ENCODE measurements around the gene ANKH.

The ANKH gene

DNA sequence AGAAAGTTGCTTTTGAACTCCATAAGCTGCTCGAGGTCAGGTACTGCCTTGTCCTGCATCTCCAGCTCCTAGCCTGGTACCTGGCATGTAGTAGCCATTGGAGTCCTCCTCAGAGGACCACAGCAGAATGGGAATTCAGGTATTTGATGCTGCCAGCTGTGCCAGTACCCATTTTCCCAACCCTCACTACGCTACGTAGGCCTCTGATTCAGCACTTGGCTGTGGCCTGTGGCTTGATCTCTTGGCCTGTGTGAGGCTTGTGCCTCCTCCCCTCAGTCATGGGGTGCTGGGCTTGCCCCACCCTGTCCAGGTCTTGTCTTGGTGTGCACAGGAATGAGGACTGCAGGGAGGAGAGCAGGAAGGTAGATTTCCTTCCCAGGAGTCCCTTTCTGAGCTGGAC is 195.3 kb downstream of the ANKH start:
- TF ChIP-seq GATA3 (IDR thresholded peaks at IDR 0.05; ENCODE audit: low read depth, low read length) (no peak), GATA2 (IDR thresholded peaks at IDR 0.05; ENCODE audit: low read depth, low read length) (no peak)

DNA sequence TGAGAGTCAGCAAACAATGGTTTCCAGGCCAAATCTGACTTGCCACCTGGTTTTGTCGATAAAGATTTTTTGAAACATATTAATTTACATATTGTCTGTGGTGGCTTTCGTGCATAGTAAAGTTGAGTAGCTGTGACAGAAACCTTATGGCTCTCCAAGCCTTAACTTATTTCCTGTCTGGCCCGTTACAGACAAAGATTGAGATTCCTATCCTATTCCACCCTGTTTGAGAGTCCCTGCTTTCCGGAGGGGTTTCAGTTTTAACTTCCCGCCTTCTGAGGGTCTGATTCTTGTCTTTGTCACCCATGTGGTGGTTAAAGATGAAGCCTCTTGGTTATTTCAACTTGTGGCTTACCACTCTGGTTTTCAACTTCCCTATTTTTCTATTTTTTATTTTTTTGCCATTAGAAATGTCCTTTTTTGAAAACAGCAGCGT is 195.7 kb downstream of the ANKH start:
- no peak for TF ChIP-seq GATA2 (IDR thresholded peaks at IDR 0.05; ENCODE audit: low read depth, low read length)
- TF ChIP-seq GATA3 (IDR thresholded peaks at IDR 0.05; ENCODE audit: low read depth, low read length) = no peak

DNA sequence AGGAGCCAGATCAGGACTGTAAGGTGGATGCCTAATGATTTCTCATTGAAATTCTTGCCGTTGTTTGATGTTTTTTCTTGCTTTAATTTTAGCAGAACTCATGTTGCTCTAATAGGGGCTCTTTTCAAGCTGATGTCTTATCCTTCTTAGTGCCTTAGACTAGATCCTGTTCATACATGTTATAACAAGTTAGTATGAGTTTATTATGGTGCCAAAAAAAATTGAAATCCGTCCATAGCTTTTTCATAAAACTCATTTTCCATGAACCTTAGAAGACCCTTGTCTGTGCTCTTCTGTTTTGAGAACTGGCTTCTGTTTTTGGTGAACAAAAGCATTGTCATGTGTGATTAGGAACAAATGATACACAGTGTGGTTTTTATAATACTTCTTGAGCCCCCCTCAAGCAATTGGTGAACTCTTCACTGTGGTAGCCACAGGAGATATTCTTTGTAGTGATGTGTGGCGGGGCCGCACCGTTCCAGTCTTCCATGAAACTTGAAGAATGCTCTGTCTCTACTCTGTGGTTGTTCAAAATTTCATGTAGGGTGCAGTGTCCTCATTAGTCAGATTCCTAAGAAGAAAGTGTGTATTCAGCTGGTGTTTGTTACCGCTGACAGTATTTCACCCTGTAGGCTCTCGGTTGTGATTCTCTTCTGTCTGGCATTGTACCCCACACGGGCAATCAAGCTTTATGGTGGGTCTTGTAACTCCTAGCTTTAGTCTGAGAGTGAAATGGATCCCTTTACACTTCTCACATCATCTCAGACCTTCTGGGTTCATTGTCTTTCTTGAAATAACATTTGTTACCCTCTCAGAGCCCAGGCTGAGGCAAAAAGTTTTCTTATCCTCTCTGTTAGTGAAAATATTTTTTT is 196.4 kb downstream of the ANKH start:
- TF ChIP-seq GATA2 (IDR thresholded peaks at IDR 0.05; ENCODE audit: low read depth, low read length) (no peak), GATA3 (IDR thresholded peaks at IDR 0.05; ENCODE audit: low read depth, low read length) (no peak)

DNA sequence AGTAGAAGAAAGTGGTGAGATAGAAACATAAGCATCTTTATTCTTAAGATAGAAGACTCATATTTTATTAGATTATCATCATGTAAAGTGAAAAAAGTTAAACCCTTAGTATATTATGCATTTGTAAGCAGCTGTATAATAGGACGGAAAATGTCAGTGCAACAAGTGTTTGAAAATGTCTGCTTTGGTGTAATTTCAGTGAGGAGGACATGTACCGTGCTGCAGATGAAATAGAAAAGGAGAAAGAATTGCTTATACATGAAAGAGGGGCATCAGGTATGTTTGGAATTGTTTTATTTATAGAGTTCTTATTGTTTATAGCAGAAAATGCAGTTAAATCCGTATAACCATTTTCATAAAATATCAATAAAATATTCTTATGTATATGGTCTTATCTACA is 198.1 kb downstream of the ANKH start:
- no peak for TF ChIP-seq GATA3 (IDR thresholded peaks at IDR 0.05; ENCODE audit: low read depth, low read length)
- TF ChIP-seq GATA2 (IDR thresholded peaks at IDR 0.05; ENCODE audit: low read depth, low read length) = no peak

DNA sequence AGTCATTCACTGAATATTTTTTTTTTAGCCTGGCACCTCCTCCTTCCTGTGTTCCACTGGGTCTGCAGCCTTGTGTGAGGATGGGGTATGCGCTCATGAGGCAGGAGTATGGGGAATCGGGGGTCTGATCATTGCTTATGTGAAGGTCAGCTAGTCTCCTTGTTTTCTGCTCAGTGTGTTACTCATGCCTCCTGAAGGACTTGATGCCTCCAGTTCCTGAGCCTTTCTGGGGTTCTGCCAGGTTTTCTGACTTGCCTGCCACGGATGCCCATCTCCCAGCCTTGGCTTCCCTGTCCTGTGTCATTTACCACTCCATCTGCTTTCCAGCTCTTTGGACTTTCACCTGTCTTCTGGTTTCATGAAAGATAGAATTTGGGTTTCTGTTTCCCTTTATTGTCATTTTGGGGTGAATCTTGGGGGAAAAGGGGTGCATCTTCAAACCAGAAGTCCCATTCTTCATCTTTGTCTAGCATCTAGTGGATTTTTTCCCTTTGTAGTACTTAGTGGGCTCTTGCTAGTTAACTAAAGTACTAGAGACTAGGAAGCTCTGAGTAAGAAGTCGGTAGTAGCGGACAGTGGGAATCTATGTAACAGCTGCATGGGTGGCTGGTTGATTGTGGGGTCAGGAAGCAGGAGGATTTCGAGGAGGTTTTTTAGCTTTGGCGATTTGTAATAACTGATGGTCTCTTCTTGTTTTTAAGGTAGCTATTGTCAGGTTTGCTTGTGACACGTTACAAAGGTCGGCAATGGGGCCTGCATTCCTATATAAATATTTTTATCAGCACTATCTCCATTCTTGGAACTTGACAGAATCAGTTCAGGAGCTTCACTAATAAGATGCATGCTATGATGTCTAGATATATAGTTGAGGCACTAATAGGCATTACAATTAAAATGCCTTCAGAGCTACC is 198.8 kb downstream of the ANKH start:
- TF ChIP-seq GATA3 (IDR thresholded peaks at IDR 0.05; ENCODE audit: low read depth, low read length) (no peak), GATA2 (IDR thresholded peaks at IDR 0.05; ENCODE audit: low read depth, low read length) (no peak)

DNA sequence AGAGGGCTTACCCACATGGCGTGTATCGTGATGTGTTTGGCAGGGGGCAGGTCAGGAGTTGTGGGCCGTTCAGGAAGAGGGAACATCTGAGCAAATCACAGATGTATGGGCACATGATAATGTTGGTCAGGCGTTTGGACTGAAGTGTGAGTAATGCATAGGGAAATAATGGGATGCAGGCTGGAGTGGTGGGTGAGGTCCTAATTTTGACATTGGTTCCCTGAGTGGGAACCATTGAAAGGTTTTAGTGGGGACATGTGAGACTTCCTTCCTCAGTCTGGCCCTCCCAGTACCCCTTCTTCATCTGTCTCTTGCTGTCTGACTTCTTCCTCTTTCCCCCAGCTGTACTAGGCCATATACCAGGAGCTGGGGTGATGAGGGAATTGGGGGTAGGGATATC is 199.5 kb downstream of the ANKH start:
- no peak for TF ChIP-seq GATA3 (IDR thresholded peaks at IDR 0.05; ENCODE audit: low read depth, low read length)

DNA sequence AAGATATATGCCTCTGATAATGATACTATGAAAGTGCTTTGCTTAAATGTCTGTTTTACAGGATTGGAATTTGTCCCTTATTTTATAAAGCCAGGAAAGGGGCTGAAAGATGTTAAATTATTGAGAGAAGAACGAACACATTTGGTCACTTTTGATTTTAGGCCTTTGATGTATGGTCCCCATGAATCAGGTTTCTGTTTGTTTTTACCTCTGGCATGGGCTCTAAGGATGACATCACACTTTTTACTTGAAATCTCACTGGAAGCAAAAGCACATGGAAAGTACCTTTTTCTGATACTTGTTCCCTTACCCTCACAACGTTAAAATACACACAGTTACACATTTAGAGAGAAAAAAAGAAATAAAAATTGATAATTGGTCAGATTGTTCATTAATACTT is 200.2 kb downstream of the ANKH start:
- no peak for TF ChIP-seq GATA2 (IDR thresholded peaks at IDR 0.05; ENCODE audit: low read depth, low read length)
- TF ChIP-seq GATA3 (IDR thresholded peaks at IDR 0.05; ENCODE audit: low read depth, low read length) = no peak

DNA sequence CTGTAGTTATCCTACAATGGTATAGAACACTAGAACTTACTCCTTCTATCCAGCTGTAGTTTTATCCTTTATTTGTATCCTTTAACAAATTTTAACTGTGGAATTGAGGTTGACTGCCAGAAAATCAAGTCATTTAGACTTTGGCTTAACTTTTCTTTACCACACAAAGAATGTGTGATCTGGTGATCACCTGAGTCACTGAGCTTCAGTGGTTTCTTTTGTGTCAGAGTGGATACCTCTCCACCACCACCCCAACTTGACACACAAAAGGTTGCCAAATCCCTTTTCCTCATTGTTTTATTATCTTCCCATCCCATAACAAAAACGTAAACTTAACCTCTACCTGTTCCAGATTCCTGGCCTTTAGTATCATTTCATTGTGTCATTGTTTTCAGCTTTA is 201.6 kb downstream of the ANKH start:
- no peak for TF ChIP-seq GATA3 (IDR thresholded peaks at IDR 0.05; ENCODE audit: low read depth, low read length)
- no peak for TF ChIP-seq GATA2 (IDR thresholded peaks at IDR 0.05; ENCODE audit: low read depth, low read length)

DNA sequence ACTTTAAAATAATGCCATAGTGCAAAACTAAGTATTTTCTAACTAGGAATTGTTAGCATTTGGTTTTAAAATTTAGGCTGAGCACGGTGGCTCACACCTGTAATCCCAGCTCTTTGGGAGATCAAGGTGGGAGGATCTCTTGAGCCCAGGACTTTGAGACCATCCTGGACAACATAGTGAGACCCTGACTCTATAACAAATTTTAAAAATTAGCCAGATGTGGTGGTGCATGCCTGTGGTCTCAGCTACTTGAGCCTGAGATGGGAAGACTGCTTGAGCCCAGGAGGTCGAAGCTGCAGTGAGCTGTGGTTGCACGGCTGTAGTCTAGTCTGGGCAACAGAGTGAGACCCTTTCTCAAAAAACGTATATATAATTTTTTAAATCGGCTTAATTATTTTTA is 202.2 kb downstream of the ANKH start:
- TF ChIP-seq GATA2 (IDR thresholded peaks at IDR 0.05; ENCODE audit: low read depth, low read length) = no peak
- no peak for TF ChIP-seq GATA3 (IDR thresholded peaks at IDR 0.05; ENCODE audit: low read depth, low read length)

DNA sequence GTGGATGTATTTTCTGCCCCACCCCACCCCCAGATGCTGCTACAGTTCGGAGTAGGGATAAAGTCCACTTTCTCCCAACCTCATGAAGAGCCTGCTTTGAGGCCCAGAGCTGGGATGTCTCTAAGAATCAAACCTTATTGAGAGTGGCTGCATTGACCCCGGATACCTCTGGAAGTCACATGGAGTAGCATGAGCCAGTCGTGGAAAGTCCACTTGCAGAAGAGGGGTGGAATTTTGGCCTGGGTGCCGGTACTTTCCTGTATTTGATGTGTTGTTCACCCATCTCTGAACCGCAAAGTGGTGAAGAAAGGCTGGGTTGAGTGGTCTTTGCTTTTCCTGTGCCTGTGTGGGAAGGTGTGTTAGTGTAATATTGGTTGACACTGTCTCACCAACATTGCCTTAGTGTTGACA is 203.4 kb downstream of the ANKH start:
- TF ChIP-seq GATA3 (IDR thresholded peaks at IDR 0.05; ENCODE audit: low read depth, low read length) (no peak), GATA2 (IDR thresholded peaks at IDR 0.05; ENCODE audit: low read depth, low read length) (no peak)

DNA sequence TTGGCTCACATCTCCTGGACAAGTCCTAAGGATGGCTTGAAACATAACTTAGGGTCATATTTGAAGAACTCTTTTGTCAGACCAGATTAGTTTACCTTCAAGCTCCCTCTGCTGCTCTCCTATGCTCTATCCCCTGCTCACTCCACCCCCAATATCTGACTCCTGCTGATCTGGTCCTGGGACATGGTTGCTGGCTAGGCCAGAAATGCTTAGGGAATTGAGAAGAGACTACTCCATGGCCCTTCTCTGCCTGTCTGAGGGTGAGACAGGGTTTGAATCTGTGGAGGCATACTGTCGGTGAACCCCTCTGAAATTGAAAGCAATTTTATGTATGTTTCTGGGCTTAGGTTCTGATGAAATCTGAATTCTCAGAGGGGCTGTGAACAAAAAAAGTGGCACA is 203.8 kb downstream of the ANKH start:
- TF ChIP-seq GATA3 (IDR thresholded peaks at IDR 0.05; ENCODE audit: low read depth, low read length) = no peak
- TF ChIP-seq GATA2 (IDR thresholded peaks at IDR 0.05; ENCODE audit: low read depth, low read length) = no peak

DNA sequence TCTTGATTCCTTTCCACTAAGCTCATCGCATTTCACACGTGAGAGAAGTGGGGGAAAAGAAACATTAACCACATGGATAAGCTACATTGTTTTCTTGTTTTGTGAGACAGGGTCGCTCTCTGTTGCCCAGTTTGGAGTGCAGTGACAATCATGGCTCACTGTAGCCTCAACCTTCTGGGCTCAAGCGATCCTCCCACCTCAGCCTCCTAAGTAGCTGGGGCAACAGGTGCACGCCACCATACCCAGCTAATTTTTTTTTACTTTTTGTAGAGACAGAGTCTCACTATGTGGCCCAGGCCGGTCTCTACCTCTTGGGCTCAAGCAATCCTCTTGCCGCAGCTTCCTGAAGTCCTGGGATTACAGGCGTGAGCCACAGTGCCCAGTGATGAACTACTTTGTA is 204.3 kb downstream of the ANKH start:
- no peak for TF ChIP-seq GATA2 (IDR thresholded peaks at IDR 0.05; ENCODE audit: low read depth, low read length)
- TF ChIP-seq GATA3 (IDR thresholded peaks at IDR 0.05; ENCODE audit: low read depth, low read length) = no peak

DNA sequence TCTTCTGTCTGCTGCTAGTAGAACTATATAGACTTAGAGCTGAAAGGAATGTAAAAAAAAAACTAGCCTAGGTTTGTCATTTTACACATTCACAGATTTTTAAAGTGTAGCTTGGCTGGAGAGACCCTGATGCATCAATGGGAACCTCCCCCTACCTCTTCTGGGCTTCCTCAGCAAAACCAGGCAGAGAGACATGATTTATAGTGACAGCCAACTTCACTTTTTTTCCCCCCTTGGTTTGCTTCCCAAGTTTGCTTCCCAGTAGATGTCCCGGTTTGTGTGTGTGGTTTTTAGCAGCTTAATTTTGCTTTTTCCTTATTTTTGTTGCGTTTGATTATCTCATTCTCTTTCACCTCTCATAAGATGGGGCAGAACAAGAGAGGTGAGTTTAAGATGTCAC is 205.2 kb downstream of the ANKH start:
- no peak for TF ChIP-seq GATA2 (IDR thresholded peaks at IDR 0.05; ENCODE audit: low read depth, low read length)
- TF ChIP-seq GATA3 (IDR thresholded peaks at IDR 0.05; ENCODE audit: low read depth, low read length) = no peak

DNA sequence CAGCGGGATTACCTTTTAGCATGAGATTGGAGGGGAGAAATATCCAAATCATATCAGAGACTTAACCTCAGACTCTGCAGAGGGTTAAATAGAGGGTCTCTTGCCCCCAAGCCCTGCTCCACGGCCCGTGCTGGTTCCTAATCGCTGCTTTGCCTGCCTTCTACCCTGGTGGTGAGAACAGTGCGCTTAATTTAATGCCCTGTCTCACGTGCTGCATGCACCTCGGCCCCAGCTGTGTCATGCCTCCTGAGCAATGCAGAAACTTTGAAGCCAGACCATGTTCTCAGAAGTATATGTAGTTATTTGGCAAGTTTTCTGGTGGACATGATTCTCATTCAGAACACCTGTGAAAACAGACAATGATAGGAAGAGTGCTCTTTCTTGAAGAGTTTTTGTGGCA is 205.6 kb downstream of the ANKH start:
- no peak for TF ChIP-seq GATA2 (IDR thresholded peaks at IDR 0.05; ENCODE audit: low read depth, low read length)
- TF ChIP-seq GATA3 (IDR thresholded peaks at IDR 0.05; ENCODE audit: low read depth, low read length) = no peak
